Stimulated activated CD4-positive, alpha-beta T cell treated with anti-CD3 and anti-CD28 coated beads, Interleukin-15, amount 100 ng/mL, for 24 hours (primary cell): ENCODE measurements around the gene EEFSEC.

Experiments used
- DNase-seq: peaks from one replicate; pipeline ENCODE4 v3.0.0-alpha.2; 2020

The EEFSEC gene

DNA sequence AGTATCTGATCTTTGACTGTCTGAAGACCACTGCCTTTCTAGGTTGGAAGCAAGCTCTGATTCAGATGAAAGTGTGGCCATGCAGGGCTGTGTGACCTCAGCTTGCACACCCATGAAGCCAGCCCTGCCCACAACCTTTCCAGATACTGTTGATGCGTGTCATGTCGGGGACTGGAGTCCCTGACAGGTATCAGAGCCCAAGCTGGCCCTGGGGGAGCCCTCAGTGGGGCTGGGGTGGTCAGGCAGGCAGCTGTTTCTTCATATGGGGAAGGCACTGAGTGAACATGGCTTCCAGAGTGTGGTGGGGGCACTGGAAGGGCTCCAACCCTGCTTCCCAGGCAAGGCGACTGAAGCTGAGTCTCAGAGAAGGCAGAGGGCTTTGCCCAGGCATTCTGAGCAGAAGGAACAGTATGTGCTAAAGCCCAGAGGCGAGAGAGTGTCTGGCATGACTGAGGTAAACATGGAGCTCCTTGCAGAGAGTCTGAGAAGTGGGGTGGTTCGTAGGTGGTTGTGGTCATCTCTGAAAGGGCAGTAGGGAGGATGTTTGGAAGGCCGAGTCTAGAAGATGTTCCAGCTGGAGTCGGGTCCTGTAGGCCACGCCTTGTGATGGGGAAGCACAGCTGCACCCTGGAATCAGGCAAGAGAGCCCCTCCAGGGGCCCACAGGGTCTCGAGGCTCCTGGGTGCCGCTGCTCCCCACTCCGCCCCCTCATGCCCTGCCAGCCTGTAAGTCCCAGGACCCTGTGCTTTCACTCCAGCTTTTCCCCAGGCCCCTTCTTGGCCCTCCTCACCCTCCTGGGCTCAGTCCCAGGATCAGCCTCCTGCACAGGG, 122.2 kb downstream of the EEFSEC start:
- no peak for DNase-seq

DNA sequence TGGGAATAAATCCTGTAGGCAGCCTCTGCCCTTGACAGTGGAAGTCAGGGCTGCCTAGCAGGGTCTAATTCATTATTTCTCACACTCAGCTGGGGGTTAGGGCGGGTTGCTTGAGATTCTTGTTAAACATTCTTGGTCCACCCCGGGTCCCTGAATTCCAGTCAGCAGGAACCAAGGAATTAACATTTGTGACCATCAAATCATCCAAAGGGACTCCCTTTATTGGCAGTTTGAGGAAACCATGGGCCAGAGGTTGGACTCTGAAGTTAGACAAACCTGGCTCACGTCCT, 122.8 kb downstream of the EEFSEC start:
- DNase-seq: no peak

DNA sequence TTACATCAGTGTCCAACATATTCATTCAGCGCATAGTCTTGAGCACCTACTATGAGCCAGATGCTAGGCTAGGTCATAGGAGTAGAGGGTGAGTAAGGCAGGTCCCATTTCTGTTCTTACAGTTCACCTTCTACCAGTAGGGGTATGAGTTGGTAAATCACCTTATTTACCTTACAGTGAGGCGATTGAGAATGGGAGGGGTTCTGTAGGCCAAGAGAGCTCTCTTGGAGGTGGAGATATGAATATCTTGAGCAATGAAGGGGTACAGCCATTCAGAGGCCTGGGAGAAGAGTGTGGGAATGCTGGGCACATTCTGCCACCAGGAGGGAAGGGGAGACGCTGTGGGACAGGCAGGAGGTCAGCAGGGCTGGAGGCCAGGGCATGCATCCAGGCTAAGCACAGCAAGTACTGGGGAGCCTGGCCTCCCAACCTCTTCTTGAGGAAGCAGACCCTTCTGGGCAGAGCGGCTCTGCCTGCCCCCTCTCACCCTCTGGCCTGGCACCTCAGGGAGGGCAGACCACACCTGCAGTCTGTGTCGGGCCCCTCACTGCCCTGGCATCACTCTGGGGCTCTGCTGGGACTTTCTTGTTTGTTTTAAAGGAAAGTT, 123.4 kb downstream of the EEFSEC start:
- no peak for DNase-seq

DNA sequence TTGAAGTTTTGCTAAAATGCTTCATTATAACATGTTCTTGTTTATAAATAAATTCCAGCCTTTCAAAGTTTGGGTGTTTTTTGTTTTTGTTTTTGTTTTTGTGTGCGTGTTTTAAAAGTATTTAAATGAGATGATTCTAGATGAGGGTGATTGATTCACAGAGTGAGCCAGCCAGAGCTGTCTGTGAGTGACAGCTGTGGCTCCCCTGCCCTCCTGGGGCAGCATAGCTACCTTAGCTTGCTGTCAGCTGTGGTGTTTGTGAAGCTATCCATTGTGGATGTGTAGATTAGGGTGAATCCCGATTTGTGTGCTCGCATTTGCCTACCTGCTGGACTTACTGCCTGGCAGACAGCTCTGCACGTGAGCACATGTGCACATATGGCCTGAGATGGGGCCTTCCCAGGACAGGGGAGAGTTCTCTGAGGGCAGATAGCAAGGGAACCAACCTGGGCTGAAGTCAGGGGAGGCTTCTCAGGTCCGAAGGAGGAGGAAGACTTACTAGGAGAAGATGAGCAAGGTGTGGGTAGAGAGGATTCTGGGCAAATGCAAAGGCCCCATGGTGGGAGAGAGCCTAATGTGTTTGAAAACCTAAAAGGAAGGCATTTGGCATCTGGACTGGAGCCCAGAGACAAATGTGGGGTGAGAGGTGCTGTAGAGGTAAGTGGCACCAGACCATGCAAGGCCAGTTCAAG, 124.2 kb downstream of the EEFSEC start:
- DNase-seq: no peak

DNA sequence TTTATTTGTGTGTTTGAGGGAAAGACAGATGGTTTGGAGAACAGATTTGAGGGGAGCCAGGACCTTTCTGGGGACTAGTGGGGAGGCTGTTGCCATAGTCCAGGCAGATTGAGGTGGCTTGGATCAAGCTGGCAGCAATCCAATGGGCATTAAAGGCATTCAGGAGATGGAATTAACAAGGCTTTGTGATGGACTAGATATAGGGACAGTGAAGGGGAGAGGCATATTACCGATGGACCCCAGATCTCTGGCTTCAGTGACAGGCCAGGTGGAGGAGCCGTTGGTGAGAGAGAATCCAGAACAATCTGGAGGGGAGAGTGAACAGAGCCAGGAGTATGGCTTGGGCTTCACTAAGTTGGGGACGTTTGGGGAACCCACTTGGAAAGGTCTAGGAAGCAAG, 124.8 kb downstream of the EEFSEC start:
- no peak for DNase-seq

DNA sequence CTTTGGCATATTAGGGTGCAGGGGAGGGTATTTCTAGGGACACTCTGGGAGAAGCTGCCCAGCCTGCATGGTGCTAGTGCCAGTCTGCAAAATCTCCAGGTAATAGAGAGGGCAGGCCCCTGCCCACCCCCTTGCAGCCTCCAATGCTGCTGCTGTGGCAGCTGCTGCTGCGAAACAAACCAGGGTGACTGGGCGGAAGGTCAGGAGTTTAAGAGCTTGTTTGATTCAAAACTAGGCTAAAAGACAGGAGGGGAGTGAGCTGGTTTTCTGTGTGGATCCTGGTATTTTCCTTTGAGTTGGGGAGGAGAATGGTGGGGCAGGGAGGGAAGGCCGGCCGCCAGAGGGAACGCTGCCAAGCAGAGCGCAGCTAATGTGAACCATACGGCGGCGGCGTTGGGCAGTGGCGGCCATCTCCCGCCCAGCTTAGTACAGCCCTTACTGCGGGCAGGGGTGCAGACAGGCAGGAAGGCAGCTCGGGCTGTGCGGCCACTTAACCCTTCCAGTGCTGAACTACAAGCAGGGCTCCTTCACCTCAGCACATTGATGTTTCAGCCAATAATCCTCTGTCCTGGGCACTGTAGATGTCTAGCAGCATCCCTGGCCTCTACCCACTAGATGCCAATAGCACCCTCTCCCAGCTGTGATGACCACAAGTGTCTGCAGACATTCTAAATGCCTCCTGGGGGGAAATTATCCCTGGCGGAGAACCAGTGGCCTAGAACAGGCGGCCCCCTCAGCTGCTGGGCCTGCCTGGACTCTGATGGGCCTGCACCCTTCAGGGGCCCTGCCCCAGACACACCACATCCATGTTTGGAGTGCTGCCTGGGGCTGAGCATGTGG, 125.7 kb downstream of the EEFSEC start:
- no peak for DNase-seq

DNA sequence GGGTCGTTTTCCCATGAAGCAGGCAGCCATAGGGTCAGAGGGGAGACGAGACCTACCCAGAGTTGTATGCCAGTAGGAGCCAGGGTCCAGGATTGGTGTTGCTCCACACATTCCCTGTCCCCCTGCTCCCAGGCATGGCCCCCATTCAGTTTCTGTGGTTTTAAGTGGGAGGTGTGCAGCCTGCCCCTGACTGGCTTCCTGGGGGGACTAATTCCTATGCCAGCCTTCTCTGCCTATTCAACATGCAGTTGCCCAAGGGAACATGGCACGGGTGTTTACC, 126.3 kb downstream of the EEFSEC start:
- no peak for DNase-seq

DNA sequence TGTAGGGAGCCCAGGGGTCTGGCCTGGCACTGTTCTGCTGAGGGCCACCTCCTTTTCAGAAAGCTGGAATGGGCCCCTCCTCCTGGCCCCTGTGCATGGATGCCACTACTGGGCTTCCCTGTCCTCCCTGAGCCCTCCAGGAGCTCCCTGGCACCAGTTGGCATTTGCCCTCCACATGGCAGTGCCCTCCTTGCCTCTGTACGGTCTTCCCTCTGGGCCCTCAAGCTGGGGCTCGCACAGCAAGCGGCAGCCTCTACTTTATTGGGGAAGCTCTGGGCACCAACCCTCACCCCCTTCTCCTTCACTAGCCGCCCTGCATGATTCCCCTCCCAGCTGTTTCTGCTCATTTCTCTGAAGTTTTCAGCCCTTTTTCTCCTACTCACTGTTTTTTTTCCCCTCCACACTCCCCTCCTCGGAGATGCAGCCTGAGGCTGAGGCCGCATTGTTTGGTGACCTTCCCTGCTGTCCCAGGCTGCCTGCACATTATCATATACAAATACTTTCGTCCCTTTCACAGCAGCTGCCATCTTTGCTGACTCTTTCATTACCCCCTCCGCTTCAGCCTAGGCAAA, 127.3 kb downstream of the EEFSEC start:
- no peak for DNase-seq

DNA sequence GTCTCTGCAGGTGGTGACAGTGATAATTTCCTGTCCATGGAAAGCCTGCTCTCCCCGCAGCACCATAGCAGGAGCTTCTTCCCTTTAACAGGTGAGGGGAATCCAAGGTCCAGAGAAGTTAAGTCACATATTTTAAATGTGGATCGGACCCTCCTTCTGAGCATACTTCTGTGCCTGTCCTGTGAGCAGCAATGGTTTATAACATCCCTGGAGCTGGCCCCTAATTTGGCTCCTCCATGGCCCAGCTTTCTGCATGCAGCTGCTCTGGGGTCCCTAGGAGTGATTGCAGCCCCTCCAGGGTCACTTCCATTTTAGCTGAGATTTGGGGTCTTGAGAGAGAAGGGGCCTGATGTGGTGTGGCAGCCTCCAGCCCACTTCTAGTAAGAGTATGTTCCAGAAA, 127.8 kb downstream of the EEFSEC start:
- DNase-seq: no peak

DNA sequence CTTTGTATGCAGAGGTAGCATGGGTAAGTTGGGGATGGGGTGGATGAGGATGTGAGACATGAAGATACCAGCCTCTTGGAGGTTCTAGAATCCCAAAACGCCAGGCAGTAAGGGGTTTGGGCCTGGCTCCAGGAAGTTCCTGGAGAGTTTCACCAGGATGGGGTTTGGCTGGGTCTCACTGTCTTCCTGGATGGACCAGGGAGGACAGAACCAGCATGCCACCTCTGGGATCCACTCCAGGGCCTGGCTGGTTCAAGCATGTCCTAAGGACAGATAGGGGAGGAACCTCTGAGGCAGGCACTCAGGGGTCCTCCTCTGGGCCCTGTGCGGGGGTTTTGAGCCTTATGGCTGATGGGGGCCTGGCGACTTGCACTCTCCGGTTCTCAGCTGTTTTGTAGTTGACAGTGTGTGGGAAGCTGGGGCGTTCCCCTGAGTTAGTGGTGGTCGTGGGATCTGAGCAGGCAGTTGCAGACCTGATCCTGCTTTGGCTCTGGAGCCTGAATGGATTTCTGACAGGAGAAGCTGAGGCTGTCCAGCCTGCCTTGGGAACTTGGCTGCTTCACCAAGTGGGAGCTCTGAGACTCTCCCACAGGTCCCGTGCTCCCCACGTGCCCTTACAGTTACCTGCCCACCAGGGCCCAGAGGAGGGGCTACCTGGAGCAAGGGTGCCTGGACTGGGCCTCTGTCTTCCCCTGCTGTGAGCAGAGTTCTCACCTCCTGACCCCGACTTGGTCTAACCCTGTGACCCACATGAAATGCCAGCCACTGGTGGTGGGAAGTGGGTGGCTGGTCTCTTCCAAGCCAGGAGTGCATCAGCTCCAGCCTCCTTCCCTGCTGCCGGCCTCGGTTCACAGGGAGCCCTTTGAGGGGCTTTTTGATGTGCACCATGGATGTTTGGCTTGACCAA, 128.4 kb downstream of the EEFSEC start:
- DNase-seq: no peak

DNA sequence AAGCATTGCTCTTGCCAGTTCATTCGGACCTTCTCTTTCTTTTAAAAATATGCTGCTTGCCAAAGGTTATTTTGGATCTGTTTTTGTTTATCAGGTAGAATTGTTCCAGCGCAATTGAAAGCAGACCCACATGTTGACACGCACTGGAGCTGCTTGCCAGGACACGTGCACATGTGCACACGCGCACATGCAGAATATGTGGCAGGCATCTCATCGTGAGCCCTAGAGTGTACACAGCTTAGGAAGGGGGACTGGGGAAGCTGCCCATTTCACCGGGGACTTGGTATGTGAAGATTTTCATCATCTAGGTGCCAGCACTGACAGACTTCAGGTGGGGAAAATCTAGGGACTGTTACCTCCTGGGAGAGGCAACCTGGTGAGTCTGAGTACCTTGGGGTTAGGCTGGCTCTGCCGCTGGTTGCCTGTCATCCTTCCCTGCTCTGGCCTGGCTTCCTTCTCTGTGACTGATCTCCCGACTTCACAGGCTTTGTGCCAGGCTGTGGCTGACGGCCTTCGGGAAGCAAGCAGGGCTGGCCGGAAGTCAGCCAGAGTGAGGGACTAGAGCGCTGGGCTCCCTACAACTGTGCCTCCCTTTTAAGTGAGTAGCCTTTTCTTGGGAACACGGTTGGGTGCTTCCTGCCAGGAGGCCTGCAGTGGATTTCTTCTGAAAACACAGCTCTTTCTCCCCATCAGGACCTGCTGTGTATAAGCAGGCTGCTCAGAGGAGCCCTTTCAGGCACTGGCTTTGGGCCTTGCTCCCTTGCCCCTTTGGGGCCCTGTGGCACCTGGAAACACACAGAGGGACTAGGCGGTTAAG, 129.3 kb downstream of the EEFSEC start:
- no peak for DNase-seq

DNA sequence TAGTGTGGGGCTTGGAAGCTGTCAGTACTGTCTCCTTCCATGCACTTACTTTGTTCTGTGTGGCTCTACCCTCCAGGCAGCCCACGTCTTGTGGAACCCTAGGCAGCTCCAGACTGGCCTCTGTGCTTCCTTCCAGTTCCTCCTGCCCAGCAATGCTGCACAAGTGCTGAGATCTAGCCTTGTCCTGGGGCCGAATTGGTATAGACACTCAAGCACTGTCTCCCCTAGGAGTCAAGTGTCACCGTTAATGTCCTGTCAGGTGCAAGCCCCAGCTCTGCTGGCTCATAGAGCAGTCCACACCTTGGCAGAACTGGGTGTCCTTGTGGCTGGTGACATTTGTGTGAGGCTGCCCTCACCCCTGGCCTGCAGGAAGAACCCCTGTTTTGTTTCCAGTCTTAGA, 130.1 kb downstream of the EEFSEC start:
- no peak for DNase-seq

DNA sequence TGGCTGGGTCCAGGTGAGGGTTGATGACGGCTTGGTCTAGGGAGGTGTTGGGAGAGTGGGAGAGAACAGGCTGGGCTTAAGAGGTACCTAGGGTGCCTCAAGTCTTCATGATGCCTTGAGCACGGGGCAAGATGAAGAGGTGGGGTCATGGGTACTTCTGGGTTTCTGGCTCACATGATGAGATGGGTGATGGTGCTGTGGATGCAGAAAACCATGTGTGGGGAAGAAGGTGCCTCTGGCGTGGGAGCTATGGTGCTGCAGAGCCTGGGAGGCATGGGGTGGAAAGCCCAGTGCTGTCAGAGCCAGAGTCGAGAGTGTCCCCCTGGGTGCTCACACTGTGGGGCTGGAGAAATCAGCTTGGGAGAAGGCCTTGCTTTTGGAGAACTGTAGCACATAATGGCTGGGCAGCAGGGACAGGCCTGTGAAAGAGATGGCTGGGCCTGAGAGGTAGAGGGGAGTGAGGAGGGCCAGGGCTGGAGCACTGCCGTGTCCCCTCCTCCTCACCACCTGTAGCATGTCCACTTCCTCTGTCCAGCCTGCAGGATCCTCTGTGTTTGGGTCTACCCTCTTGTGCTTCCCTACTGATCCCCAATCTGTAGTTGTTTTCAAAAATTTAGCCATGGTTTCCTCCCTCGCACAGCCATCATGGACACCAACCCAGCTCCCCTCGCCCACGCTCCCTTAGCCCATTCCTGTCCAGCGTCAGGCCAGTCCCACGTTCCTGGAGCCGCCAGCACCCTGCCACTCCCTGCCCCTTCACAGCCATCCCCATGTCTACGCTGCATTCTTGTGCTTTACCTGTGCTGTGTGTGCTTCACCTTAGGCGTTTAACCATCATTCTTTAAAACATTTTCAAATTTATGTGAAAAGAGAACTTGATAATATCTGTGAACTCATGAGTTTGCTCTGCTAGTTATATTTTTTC, 132.0 kb downstream of the EEFSEC start:
- DNase-seq: no peak

DNA sequence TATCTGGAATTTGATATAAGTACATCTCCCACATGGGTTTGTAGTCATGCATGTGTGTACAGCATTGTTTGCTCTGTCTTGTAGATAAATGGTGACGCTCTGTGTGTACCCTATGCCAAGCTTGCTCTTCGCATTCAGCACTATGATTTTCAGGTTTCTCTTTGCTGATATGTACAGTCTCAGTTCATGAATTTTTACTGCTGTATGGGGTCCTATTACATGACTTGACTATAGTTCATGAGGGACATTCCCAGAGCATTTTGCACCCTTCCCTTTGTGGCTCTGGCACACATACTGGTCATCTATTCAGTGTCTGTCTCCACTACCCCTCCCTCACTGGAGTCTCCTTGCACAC, 132.7 kb downstream of the EEFSEC start:
- DNase-seq: no peak

DNA sequence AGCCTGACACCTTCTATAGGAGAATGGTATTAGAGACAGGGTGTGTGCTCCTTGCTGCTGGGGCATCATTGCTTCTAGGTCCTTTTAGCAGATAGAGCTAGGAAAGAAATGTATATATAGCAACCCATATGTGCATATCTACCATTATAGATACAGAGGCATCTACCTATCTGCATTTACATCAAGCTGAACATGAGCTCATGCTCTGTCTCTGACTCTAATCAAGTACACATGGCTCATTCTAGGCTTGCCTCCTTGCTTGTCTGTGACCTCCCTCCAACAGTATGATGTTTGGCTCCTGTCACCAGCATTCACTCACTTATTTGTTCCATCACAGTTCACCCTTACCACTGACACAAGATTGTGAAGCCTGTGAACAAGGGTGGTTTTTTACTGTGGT, 133.4 kb downstream of the EEFSEC start:
- DNase-seq: no peak

DNA sequence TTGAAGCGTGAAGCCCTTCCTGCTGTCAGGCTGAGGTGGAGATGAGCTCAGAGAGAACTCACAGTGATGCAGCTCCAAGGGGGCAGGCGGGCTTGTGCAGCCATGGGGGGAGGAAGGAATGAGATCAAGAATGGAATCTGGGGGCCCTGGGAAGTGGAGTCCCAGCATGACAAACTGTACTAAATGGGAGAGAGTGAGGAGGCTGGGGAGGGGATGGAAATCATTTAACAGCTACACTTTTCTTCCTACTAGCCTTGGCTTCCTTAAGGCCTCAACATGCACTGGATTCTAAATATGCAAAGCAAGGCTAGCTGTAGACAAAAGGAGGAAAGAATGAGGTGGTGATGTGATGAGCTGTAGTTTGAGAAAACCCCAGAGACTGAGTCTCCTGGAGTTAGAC, 133.9 kb downstream of the EEFSEC start:
- DNase-seq: no peak

DNA sequence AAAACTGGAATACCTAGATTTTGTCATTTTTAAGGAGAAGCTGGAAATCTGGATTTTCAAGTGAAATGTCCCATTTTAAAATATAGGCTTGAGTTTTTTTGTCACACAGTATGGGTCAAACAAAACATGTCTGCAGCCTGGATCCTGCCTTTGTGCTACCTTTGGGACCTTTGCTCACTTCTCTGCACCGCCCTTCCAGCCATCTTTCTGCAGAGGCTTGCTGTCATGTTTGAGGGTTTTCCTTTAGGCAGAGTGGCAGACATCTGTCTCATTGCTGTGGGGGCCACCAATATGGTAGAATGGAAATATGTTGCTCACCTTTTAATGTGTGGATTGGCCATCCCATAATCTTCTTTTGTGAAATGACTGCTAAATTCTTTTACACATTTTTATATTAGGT, 136.3 kb downstream of the EEFSEC start:
- no peak for DNase-seq

DNA sequence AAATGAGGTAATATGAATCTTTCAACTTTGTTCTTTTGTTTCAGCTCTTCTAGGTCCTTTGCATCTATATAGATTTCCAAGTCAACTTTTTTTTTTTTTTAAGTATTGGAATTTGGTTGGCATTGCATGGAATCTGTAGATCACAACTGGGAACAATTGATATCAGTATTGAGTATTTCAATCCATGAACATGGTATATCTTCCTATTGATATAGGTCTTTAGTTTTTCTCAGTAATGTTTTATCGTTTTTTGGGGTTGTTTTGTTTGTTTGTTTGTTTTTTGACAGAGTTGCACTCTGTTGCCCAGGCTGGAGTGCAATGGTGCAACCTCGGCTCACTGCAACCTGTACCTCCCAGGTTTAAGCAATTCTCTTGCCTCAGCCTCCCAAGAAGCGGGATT, 137.2 kb downstream of the EEFSEC start:
- DNase-seq: no peak

DNA sequence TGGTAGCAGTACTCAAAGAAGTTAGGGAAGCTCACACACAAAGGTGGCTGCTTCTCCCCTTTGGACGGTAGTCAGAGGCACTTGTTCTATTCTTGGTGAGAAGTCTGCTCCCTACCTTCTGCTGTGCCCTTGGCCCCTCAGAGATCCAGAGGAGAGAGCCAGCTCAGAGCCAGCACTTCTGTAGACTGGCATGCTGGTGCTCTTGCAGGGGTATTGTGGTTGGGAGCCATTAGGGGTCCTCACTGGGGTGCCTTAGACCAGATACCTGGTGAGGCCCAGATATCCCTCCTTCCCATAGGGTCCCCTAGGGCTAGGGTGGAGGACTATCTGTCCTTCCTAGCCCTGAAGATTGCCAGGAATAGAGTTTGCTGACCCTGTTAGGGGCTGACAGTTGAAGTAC, 140.6 kb downstream of the EEFSEC start:
- no peak for DNase-seq

DNA sequence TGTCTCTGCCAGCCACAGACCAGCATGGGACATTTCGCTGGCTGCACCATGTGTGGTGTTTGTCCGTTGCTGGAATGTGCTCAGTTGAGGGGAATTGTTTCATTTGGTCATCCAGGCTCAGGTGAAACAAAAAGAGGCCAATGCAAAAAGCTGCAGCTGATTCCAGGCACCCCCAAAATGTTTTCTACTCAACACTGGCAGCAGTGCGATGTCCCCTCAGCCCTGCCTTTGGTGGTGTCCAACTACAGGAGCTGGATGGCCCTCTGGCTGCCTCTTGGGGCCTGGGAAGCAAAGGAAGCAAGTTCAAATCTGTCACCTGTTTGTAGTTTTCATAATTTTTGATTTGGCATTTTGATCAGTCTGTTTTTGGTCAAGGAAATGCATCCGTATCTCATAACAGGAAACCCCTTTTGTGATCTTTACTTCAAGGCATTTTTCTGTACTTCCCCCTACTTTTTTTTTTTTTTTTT, 141.8 kb downstream of the EEFSEC start:
- no peak for DNase-seq
